Activated CD8-positive, alpha-beta memory T cell treated with anti-CD3 and anti-CD28 coated beads for 36 hours (primary cell): ENCODE results near the gene GRIK3. TPM values are rescaled to one million over a fixed set of nuclear protein-coding genes. Genes with fewer than 3 reads are reported as not detected.

Experiments
- CTCF ChIA-PET: fragments of 350-600 bp; sonication (Branson Sonifier 250); formaldehyde crosslinking; loops from one replicate; lab custom pipeline; 2021; ENCODE audit warnings: antibody characterized with exemption; lab: Charles Lee
- POLR2A ChIA-PET: fragments of 350-600 bp; sonication (Branson Sonifier 250); formaldehyde crosslinking; loops from one replicate; lab custom pipeline; 2021; ENCODE audit warnings: antibody characterized with exemption; lab: Charles Lee
- total RNA-seq, 2 experiments: library from RNA; stranded (reverse); gene quantifications; one replicate each; pipeline ENCODE4 v1.2.3, GENCODE V29; 2021

Gene GRIK3
- total RNA-seq, 2 experiments from 2014 or later, result not detected

GRCh38 chr1:37020653-37021277 lies 13.6 kb downstream of the GRIK3 start:
- CTCF ChIA-PET, result no interaction called here
- POLR2A ChIA-PET, result no interaction called here

- ChIA-PET POLR2A (no interaction called here), CTCF (no interaction called here)
Measured at GRCh38 chr1:37018510-37018909, 15.8 kb downstream of the GRIK3 start.

- CTCF ChIA-PET, result no interaction called here
- POLR2A ChIA-PET, result interaction anchor here (0.6 kb wide), 1 partner anchor 1224 kb away, joined by 10 read pairs; no protein-coding TSS in a partner anchor
Measured at GRCh38 chr1:37017720-37018119, 16.6 kb downstream of the GRIK3 start.

GRCh38 chr1:37016121-37016520 lies 18.2 kb downstream of the GRIK3 start:
- ChIA-PET POLR2A (no interaction called here), CTCF (no interaction called here)

GRCh38 chr1:37015713-37016112 lies 18.6 kb downstream of the GRIK3 start:
- CTCF ChIA-PET, result no interaction called here
- POLR2A ChIA-PET, result no interaction called here

GRCh38 chr1:37012226-37012625 lies 22.1 kb downstream of the GRIK3 start:
- POLR2A ChIA-PET, result no interaction called here
- CTCF ChIA-PET, result no interaction called here

- POLR2A ChIA-PET, result no interaction called here
- CTCF ChIA-PET, result no interaction called here
Measured at GRCh38 chr1:37010011-37010410, 24.3 kb downstream of the GRIK3 start.

- ChIA-PET POLR2A (no interaction called here), CTCF (no interaction called here)
Measured at GRCh38 chr1:37009521-37009920, 24.8 kb downstream of the GRIK3 start.

- ChIA-PET CTCF (no interaction called here), POLR2A (no interaction called here)
Measured at GRCh38 chr1:37006132-37006868, 28.0 kb downstream of the GRIK3 start.

- ChIA-PET POLR2A (no interaction called here), CTCF (no interaction called here)
Measured at GRCh38 chr1:37002898-37003297, 31.4 kb downstream of the GRIK3 start.

GRCh38 chr1:37001703-37002102 lies 32.6 kb downstream of the GRIK3 start:
- ChIA-PET POLR2A (no interaction called here), CTCF (no interaction called here)

GRCh38 chr1:36996106-36996505 lies 38.2 kb downstream of the GRIK3 start:
- ChIA-PET POLR2A (no interaction called here), CTCF (no interaction called here)

GRCh38 chr1:36994868-36995267 lies 39.4 kb downstream of the GRIK3 start:
- ChIA-PET POLR2A (no interaction called here), CTCF (no interaction called here)

- ChIA-PET POLR2A (no interaction called here), CTCF (no interaction called here)
Measured at GRCh38 chr1:36994294-36994693, 40.0 kb downstream of the GRIK3 start.

- ChIA-PET CTCF (no interaction called here), POLR2A (no interaction called here)
Measured at GRCh38 chr1:36992139-36992943, 42.0 kb downstream of the GRIK3 start.

- ChIA-PET CTCF (no interaction called here), POLR2A (no interaction called here)
Measured at GRCh38 chr1:36991551-36991950, 42.8 kb downstream of the GRIK3 start.

GRCh38 chr1:36990928-36991327 lies 43.4 kb downstream of the GRIK3 start:
- CTCF ChIA-PET, result no interaction called here
- POLR2A ChIA-PET, result no interaction called here

GRCh38 chr1:36989241-36989640 lies 45.1 kb downstream of the GRIK3 start:
- ChIA-PET POLR2A (no interaction called here), CTCF (no interaction called here)

GRCh38 chr1:36988741-36989193 lies 45.5 kb downstream of the GRIK3 start:
- CTCF ChIA-PET, result no interaction called here

GRCh38 chr1:36988321-36988720 lies 46.0 kb downstream of the GRIK3 start:
- ChIA-PET CTCF (no interaction called here), POLR2A (no interaction called here)

More at GRCh38 chr1:36988741-36989193, 45.5 kb downstream of the GRIK3 start:
- POLR2A ChIA-PET, result no interaction called here
